ENCODE results near the gene MSS51. TPM values are rescaled to one million over a fixed set of nuclear protein-coding genes. Genes with fewer than 3 reads are reported as not detected.

The MSS51 gene
- total RNA-seq, 1 donor from 2014 or later = 9.5 TPM

Other genes with a start within 250 kb of the MSS51 start
- 22.0 TPM for gene DNAJC9, start 186.3 kb downstream of the MSS51 start, total RNA-seq
- 60.2 TPM for gene MRPS16, start 180.9 kb downstream of the MSS51 start, total RNA-seq
- 1.8 TPM for gene CFAP70, start 74.7 kb downstream of the MSS51 start, total RNA-seq
- 99.3 TPM for gene ANXA7, start 19.5 kb downstream of the MSS51 start, total RNA-seq
- gene PPP3CB, start 62.5 kb upstream of the MSS51 start, total RNA-seq = 150 TPM
- gene USP54, start 157.8 kb upstream of the MSS51 start, total RNA-seq = 39.5 TPM
- gene MYOZ1, start 207.9 kb upstream of the MSS51 start, total RNA-seq = 706 TPM
- 28.0 TPM for gene SYNPO2L, start 222.5 kb upstream of the MSS51 start, total RNA-seq